Activated CD8-positive, alpha-beta memory T cell treated with anti-CD3 and anti-CD28 coated beads for 4 hours (primary cell): ENCODE data around the gene SMCHD1.
"Not testable (repeated sequence)": the region's sequence is repeated elsewhere in the genome, so short reads cannot be mapped to it uniquely, and the experiment has no call there.

Experiments used
- DNase-seq, 2 donors: peaks; one replicate each; pipeline ENCODE4 v3.0.0-alpha.2; 2020; ENCODE audit warnings: low read depth in 2 of 2

The SMCHD1 gene

DNA sequence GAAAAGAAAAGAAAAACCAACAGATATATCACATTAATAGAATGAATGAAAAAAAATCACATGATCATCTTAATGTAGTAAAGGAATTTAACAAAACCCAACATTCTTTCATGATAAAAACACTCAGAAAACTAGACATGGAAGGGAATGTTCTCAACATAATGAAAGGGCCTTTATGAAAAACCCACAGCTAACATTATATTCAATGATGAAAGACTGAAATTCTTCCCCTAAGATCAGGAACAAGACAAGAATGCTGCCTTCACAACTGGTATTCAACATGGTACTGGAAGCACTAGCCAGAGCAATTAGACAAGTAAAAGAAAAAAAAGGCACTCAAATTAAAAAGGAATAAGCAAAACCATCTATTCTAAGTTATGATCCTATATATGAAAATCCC, 162.8 kb downstream of the SMCHD1 start:
- no peak for DNase-seq

DNA sequence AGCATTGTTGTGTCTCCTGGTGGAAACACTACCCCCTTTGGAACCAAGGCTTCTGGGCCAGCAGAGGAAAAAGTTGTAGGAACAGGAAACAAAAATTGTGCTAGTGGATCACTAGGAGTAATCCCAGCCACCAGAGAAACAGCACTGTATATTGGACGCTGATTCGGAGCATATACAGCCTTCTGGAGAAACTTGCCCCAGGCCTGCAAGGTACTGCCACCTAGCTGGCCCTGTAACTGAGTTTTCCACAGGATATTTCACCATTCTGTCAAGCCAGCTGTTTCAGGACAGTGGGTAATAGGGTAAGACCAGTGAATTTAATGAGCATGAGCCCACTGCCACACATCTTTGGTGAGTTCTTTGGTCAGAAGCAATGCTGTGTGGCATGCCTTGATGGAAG, 166.2 kb downstream of the SMCHD1 start:
- no peak for DNase-seq

DNA sequence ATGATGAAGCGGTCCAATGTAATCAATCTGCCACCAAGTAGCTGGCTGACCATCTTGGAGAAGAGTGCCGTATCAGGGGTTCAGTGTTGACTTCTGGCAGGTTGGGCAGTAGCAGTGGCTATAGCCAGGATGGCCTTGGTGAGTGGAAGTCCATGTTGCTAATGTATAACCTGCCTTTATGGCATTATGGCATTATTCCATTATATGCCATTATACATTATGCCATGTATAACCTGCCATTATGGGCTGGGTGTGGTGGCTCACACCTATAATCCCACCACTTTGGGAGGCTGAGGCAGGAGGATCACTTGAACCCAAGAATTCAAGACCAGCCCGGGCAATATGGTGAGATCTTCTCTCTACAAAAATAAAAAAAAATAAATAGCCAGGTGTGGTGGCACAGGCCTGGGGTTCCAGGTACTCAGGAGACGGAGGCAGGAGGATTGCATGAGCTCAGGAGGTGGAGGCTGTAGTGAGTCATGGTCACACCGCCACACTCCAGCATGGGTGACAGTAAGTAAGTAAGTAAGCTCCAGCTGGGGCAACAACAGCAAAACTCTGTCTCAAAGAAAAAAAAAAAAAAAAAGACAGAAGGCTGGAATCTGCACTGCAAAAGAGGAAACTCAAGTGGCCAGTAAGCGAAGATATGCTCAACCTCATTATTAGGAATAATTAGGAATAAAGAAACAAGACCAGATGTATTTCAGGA, 166.8 kb downstream of the SMCHD1 start:
- no peak for DNase-seq

DNA sequence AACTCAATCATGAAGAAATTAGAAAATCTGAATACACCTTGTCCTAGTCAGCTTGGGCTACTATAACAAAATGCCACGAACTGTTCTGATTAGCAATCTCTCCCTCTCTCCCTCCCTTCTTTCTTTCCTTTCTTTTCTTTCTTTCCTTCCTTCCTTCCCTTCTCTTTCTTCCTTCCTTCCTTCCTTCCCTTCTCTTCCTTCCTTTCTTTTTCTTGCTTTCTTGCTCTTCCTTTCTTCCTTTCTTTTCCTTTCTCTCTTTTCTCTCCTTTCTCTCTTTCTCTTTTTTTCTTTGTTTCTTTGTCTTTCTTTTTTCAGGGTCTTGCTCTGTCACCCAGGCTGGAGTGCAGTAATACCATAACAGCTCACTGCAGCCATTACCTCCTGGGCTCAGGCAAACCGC, 167.7 kb downstream of the SMCHD1 start:
- DNase-seq: no peak

DNA sequence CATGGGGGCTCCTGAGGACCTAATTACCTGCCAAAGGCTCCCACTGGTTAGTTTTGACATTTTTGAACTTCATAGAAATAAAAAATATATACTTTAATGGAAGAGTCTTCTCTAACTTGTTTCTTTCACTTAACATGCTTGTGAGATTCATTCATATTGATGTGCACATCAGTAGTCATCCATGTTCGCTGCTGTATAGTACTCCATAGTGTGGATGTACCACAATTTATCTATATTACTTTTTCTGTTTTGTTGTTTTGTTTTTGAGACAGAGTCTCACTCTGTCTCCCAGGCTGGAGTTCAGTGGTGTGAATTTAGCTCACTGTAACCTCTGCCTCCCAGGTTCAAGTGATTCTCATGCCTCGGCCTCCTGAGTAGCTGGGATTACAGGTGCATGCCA, 168.4 kb downstream of the SMCHD1 start:
- DNase-seq: no peak

DNA sequence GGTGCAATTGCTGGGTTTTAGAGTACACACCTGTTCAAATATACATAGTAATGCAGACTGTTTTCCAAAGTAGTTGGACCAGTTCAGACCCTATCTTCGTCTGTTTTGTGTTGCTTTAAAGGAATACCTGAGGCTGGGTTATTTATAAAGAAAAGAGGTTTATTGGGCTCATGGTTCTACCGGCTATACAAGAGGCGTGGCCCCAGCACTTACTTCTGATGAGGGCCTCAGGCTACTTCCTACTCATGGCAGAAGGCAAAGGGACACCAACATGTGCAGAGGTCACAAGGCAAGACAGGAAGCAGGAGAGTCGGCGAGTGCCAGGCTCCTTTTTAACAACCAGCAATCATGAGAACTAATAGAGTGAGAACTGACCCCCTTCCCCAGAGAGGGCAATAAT, 169.3 kb downstream of the SMCHD1 start:
- no peak for DNase-seq

DNA sequence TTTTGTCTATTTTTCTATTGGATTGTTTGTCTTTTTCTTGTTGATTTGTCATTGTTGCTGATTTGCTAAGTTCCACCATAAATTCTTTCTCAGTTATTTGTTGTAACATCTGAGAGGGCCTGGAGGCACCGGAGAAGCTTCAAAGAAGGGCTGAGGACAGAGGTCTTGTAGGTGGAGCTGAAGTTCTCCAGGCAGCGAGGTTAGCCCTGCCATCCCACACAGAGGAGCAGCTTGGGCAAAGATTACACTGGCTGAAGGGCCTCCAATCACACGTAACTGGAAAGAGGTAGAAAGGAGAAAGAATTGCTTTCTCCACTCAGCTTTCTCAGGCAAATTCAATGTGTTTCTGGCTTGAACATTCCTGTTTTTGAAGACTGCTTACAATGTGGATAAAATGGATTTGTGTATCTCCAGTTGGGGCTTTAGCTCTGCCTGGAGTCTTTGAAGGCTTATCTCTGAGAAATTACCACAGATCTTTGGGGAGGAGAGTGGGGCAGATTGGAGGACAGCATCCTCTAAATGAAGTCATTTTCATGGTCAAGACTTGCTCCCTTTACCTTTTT, 170.2 kb downstream of the SMCHD1 start:
- no peak for DNase-seq

DNA sequence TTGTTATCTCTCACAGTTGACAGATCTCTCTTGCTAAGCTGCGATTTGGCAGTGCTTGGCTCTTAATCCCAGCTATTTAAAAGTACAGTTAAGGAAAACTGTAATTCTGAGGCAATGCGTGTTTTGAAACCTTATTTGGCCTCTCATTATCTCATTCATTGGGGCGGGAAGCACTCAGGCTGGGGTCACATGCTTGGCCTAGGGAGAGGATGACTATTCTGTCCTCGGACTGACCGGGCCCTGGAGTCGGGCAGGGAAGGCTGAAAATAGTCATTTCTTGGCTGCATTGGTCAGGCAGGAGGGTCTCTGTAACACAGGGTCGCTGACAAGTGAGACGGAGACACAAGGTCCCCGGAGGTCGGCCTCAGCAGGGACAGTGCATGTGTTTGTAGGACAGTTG, 171.1 kb downstream of the SMCHD1 start:
- DNase-seq: no peak

DNA sequence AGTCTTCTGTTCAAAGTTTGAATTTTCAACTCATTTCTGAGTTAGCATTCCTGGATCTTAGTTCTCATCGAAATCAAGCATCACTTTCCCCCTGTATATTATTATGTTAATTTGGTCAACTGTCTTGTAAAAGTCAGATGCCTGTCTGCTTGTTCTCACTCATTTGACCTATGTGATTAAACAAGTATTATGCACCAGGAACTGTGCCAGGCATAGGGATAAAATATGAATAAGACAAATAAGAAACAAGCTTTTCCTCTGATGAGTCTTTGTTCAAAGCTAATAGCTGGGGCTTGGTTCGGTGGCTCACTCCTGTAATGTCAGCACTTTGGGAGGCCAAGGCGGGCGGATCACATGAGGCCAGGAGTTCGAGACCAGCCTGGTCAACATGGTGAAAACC, 171.5 kb downstream of the SMCHD1 start:
- no peak for DNase-seq

DNA sequence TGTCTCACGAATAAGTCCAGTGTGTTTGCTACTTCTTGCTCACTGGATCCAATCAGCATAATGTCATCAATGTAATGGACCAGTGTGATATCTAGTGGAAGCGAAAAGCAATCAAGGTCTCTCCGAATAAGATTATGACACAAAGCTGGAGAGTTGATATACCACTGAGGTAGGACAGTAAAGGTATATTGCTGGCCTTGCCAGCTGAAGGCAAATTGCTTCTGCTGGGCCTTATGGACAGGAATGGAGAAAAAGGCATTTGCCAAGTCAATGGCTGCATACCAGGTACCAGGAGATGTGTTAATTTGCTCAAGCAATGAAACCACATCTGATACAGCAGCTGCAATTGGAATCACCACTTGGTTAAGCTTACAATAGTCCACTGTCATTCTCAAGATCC, 180.6 kb downstream of the SMCHD1 start:
- DNase-seq: not testable (repeated sequence)

DNA sequence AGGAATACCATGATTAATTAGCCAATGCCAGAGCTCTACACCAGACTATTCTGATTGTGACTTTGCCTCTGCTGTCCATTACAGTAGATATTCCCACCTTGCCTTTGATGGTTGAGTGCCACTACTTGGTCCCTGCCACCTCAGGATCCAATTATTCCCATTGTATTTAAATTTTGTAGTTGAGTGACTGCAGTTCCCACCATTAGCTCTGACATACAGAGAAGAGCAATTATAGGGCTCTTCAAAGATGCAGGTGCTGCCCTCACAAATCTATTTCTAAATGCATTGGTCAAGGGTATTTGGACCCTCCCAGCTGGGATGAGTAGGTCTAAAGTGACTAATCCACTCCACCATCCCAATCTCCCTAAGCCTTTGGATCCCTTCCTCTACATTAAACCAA, 181.8 kb downstream of the SMCHD1 start:
- DNase-seq: not testable (repeated sequence)

DNA sequence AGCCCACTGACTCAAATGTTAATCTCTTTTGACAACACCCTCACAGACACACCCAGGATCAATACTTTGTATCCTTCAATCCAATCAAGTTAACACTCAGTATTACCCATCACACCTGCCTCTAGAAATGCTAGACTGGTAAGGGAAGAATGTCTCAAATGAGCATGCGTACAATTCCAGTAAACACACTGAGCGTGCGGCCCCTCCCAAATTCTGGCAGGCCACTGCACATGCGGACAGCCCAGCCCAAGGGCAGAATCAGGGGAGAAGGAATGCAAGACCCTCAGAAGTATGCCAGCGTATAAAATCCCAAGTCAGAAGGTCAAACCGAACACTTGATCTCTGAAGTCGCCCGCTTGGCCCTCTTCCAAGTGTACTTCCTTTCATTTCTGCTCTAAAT, 183.7 kb downstream of the SMCHD1 start:
- no peak for DNase-seq

DNA sequence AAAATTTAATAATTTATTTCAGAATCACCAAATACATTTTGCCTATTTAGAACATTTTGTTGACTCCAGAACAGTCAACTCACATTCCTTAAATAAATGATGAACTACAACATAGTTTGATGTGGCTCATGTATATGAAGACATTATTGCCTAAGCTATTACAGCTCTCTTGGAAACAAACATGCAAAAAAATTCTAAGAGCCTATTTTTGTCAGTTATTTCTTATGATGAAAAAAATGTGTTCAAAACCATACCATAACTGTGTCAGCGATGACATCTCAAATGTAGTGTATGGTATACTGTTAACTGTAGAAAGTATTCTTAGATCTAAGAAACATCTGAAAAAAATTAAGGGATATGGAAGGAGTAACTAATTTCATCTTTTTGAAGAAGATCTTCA, 185.0 kb downstream of the SMCHD1 start:
- no peak for DNase-seq

DNA sequence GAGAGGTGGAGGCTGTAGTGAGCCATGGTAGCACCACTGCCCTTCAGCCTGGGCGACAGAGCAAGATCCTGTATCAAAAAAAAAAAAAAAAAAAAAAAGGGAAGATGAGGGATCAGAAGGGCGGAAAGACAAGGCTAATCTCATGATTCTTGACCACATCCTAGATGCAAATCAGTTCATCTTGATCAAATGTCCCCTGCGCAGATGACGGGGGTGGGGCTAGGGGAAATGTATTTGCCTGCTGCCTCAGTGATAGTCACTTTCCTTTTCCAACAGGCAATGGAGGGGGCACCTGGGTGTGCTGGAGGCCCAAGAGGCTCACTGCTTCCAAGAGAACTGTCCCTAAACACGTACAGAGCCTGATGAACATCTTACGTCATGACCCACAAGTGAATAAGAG, 187.6 kb downstream of the SMCHD1 start:
- no peak for DNase-seq

DNA sequence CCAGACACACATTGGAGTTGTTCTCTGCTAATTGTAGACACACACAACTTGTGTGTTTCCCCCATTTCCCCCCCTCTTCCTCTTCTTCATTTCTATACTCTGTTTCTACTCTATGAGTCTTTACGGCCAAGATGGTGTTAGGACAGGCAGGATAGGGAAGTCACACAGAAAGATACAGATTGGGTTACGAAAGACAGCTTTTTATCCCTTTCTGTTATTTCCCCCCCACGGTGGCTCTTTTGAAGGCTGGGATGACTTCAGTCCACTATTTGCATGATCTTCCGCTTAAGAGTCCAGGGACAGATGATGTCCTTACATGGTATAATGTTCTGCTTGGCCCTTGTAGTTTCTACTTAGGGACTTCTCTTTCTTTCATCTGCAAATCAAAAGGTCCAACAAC, 189.6 kb downstream of the SMCHD1 start:
- DNase-seq: no peak

DNA sequence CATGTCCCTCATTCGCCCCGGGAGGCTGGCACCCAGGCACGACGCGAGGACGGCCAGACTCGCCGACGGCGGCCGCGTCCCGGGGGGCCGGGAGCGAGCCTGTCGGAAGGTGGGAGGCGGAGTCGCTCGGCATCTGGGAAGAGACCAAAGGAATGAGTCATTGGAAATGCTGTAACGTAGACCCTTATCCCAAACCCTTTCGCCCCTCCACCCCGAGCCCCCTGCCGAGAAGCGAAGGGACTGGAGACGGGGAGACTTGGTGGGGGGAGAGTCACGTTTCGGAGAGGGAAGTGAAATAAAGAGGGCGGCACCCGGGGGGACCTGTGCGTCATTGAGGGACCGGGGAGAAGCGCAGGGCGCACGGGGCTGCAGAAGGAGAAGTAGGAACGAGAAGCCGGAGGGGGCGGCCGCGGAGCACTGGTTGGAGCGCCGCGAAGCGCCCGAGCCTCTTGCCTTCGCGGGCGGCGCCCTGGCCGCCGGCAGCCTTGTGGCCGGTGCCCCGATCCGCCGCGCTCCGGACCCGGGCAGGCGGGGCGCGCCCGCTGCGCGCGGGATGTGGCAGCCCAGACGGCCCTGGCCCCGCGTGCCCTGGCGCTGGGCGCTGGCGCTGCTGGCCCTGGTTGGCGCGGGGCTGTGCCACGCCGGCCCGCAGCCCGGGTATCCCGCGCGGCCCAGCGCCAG, 191.2 kb downstream of the SMCHD1 start, which contains the start of gene EMILIN2:
EMILIN2 (plus strand) TSS at position 371 of the 681 bp plus-strand sequence; CDS start at position 554, 183 bp downstream.
- no peak for DNase-seq

DNA sequence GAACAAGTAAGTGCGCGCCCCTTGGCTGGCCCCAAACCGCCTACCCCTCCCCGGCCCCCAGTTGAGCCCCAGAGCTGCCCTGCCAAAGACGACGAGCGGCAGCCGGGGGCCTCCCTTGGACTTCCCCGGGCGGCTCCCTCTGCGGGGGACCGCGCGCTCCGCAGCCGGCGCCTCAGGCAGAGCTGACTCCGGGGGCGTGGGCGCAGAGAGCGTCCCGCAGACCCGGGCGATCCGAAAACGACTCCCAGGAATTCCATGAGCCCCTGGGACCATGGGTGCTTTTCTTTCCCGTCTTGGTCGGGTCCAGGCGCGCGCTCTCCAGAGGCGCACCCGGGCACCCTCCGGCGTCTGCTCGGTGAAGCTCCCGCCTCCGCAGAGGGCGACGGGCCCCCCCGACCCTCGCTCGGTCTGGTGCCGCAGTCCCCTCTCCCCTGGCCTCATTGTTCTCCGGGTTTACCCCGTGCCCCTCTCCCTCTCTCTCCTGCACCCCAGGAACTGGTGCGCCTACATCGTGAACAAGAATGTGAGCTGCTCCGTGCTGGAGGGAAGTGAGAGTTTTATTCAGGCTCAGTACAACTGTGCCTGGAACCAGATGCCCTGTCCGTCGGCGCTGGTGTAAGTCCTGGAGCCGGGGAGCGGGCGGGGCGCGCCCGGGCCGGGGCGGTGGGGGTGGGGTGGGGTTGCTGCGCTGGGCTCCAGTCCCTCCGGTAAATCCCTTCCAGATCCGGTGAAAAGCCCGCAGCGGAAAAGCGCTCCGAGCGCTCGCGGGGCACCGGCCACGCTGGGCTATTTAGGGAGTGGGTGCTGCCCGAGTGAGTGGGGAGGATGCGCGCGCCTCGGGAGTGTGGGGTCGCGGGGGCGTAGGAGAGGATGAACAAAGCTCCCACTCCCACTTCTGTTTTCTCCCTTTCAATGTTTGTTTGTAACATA, 192.1 kb downstream of the SMCHD1 start:
- DNase-seq: no peak

DNA sequence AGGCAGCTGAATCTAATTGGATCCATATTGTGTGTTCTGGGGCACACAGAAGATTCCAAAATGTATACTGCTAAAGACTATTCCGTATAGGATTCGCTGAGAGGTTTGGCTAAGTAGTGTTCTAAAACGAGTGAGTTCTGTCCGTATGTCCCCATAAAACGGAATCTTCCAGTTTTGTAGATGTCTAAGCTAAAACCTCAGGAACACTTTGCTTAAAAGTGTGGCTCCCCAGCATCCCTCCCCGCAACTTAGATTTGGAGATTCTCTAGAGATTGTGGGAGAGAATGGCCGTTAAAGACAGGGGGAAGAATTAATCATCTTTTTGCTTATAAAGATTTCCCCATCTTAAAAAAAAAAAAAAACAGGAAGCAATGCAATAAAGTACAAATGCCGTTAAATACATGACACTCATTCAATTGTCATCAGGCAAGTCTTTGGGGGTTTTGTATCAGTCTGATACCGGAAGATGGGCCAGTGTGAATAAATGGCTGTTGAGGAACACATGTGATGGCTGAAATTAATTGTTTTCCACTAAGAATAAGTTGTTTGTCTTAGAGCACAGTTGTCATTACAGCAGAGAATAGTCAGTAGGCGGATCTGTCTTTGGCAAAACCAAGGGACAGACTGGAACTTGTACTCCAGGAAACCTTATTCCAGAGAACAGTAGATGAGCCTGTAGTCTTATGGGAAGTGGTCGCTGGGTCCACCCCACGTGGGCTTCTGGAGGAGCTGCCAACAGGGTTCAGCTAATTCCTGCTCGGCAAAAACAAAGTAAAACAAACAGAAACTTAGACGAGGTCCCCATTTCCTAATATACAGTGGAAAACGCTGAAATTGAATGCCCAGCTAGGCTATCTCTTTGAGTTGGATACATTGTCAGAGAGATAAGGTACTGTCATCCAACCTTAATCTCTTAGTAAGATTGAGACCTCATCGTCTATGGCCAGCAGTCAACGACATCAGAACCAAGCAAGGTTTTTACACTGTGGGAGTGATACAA, 193.0 kb downstream of the SMCHD1 start:
- DNase-seq: no peak

DNA sequence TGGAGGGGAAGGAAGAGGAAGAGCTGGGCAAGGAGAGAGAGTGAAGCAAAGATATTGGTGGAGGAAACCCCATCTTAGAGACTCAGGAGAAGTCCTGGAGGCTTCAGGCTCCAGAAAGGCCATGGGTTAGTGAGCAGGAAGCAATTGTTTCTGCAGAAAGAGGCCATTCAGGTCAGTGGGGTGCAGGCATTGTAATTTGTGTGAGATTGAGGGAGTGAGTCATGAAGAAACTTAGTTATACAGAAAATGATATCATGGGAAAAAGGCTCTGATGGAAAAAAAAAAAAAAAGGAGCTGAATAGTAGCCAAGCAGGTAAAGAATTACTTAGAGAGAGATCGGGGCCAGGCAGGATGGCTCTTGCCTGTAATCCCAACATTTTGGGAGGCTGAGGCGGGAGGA, 195.3 kb downstream of the SMCHD1 start:
- no peak for DNase-seq

DNA sequence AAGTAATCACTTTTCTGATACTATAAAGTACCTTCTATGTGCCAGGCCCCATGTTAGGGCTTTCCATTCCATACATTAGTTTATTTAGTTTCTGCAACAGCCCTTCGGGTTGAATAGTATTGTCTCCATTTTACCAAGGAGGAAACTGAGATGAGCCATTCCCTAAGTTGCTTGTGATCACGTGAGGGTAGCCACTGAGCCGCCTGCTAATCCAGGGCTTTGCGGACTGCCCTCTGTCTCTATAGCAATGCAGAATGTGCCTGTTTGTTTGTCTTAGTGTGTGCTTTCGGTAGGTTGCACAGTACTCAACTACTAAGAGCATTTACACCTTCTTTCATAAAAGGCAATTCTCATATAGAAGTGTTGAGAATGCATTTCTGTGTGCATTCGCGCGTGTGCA, 196.2 kb downstream of the SMCHD1 start:
- no peak for DNase-seq

DNA sequence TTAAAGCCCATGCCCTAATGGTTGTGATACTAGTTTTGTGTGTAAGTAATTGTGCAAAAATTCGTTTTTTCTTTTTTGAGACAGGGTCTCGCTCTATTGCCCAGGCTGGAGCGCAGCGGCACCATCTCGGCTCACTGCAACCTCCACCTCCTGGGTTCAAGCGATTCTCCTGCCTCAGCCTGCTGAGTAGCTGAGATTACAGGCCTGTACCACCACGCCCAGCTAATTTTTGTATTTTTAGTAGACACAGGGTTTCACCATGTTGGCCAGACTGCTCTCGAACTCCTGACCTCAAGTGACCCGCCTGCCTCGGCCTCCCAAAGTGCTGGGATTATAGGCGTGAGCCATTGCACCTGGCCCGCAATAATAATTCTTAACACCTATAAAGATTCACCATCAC, 196.9 kb downstream of the SMCHD1 start:
- not testable (repeated sequence) for DNase-seq
